Activated naive CD8-positive, alpha-beta T cell (primary cell): ENCODE results near the gene VPS52.
A peak's percentile ranks its signal among the peaks of the same experiment; 100 is the strongest.

Experiments
- H3K27ac Mint-ChIP-seq: one replicate; pipeline ENCODE4 v1.8.0; 2021; ENCODE audit warnings: mixed read lengths
- H3K27me3 Mint-ChIP-seq: one replicate; pipeline ENCODE4 v1.8.0; 2021; ENCODE audit warnings: mixed read lengths
- H3K36me3 Mint-ChIP-seq: one replicate; pipeline ENCODE4 v1.8.0; 2021; ENCODE audit warnings: mixed read lengths
- H3K4me1 Mint-ChIP-seq: one replicate; pipeline ENCODE4 v1.8.0; 2021; ENCODE audit warnings: low read depth, mixed read lengths
- H3K4me3 Mint-ChIP-seq: one replicate; pipeline ENCODE4 v1.8.0; 2021; ENCODE audit warnings: mild to moderate bottlenecking, mixed read lengths
- H3K9me3 Mint-ChIP-seq: one replicate; pipeline ENCODE4 v1.8.0; 2021; ENCODE audit warnings: low read depth, mixed read lengths

VPS52 gene, protein sequence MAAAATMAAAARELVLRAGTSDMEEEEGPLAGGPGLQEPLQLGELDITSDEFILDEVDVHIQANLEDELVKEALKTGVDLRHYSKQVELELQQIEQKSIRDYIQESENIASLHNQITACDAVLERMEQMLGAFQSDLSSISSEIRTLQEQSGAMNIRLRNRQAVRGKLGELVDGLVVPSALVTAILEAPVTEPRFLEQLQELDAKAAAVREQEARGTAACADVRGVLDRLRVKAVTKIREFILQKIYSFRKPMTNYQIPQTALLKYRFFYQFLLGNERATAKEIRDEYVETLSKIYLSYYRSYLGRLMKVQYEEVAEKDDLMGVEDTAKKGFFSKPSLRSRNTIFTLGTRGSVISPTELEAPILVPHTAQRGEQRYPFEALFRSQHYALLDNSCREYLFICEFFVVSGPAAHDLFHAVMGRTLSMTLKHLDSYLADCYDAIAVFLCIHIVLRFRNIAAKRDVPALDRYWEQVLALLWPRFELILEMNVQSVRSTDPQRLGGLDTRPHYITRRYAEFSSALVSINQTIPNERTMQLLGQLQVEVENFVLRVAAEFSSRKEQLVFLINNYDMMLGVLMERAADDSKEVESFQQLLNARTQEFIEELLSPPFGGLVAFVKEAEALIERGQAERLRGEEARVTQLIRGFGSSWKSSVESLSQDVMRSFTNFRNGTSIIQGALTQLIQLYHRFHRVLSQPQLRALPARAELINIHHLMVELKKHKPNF

DNA sequence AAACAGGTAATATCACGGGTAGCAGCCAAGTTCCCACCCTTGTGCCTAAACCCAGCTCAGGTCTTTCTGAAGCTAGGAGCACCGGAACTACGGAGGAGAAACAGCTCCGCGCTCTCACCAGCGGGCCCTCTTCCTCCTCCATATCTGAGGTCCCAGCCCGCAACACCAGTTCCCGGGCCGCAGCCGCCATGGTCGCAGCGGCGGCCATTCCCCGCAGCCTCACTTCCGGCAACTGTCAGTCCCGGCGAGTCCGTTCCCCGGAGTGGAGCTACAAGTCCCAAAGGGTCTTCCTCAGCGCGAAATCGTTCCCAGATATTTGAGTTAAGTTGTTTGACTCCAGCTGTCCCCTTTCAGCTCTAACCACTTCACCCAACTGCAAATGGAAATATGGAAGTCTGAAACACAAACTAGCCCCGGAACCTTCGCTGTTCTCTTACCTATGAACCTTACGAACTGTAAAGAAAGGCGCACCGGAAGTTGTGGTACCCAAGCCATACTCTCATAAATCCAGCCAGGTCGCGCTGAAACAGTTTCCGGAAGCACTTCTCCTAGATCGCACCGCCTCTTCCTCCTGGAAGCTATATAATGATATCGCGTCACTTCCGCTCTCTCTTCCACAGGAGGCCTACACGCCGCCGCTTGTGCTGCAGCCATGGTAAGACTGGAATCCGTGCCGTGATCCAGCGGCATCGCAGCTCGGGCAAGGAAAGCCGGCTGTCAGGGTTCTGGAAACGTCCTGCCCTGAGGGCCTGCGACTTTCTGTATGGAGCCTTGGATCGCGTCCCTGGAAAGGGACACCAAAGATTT is at the start of gene VPS52, which contains the start of gene RPS18:
Gene VPS52, minus strand, starts transcription at position 409 of the 807 bp plus-strand sequence. Its CDS starts 201 bp downstream, at position 208.
Gene RPS18, plus strand, starts transcription at position 608 of the 807 bp plus-strand sequence. Its CDS starts 45 bp downstream, at position 653.
- no peaks in the 10 kb centered on the region for H3K9me3 Mint-ChIP-seq
- peaks cover 41% of the 10 kb centered on the region for H3K4me1 Mint-ChIP-seq
- H3K27me3 Mint-ChIP-seq = no peaks in the 10 kb centered on the region
- H3K27ac Mint-ChIP-seq = peak within 1 kb of the TSS; percentile 99
- peaks cover 23% of the 10 kb centered on the region for H3K36me3 Mint-ChIP-seq
- H3K4me3 Mint-ChIP-seq = peak within 1 kb of the TSS; percentile 96

DNA sequence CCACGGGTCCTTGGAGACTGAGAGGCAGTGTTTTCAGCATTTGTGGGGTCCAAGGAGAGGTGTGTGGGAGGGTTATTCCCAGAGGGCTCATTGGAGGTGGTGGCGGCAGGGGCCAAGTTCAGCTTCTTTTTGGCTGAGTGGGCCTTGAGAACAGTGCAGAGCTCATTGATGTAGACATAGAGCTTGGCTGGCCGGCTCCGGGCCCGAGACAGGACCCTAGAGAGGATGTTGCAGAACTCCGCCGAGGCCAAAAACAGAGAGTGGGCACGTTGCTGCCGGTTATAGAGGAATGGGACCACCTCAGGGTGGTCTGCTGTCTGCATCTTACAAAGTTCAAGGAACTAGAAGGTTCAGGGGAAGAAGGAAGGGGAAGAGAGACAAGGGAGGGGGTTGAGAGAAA is 49.6 kb upstream of the VPS52 start:
- Mint-ChIP-seq H3K36me3 (peaks cover 6% of the 10 kb centered on the region), H3K9me3 (no peaks in the 10 kb centered on the region), H3K27ac (peak overlapping the region; percentile 75), H3K27me3 (no peaks in the 10 kb centered on the region), H3K4me1 (peaks cover 61% of the 10 kb centered on the region), H3K4me3 (peak overlapping the region; percentile 93)

DNA sequence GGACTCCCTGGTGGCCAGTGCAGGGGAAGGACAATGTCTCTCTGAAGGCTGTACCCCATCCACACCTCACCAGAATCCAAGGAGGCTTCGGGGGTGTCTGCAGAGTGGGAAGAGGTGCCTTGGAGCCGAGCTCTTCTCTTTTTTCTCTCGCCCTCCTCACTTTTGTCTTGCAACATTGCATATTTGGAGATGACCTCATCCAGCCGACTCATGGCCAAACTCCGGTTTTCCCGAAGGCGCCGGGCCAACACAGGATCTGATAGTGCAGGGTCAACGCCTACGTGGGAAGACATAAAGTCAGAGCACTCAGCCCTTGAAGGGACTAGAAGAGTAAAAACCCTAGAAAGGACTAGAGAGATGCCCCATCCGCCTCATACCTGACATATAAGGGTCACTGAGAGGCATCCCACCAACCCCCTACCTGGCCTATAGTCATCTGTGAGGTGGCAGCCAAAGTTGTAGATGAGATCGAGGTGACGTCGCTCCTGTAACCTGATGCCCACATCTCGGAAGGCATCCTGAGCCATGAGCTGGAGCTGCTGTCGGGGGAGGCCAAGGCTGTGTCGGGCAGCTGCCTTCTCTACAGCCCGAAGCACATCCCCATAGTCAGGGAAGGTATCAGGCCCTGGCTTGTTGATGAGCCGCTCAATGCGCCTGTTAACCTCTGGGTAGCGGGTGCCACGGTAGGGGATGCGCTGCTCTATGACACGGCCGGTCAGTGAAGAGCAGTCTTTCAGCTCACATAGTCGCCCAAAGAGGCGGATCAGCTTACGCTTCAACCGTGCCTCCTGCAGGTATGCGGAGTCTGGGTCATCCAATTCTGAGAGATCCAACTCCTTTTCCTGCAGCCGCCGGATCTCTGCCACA is 48.9 kb upstream of the VPS52 start:
- Mint-ChIP-seq H3K36me3 (peaks cover 6% of the 10 kb centered on the region), H3K27me3 (no peaks in the 10 kb centered on the region), H3K27ac (peak overlapping the region; percentile 75), H3K4me1 (peaks cover 65% of the 10 kb centered on the region), H3K9me3 (no peaks in the 10 kb centered on the region), H3K4me3 (peak overlapping the region; percentile 93)

DNA sequence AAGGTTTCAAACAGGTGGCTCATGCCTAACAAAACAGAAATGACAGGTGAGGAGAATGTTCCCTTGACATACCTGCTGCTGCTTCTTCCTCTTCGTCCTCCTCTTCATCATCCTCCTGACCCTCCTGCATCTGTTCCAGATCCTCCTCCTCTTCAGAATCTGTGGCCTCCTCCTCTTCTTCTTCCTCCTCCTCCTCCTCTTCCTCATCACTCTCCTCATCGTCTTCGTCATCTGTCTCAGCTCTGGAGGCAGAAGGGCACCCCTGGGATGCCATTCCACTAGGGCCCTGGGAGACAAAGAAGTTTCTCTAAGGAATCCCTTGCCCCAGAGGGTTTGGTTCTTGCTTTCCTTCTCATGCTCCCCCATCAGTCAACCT is 48.3 kb upstream of the VPS52 start:
- peaks cover 70% of the 10 kb centered on the region for H3K4me1 Mint-ChIP-seq

DNA sequence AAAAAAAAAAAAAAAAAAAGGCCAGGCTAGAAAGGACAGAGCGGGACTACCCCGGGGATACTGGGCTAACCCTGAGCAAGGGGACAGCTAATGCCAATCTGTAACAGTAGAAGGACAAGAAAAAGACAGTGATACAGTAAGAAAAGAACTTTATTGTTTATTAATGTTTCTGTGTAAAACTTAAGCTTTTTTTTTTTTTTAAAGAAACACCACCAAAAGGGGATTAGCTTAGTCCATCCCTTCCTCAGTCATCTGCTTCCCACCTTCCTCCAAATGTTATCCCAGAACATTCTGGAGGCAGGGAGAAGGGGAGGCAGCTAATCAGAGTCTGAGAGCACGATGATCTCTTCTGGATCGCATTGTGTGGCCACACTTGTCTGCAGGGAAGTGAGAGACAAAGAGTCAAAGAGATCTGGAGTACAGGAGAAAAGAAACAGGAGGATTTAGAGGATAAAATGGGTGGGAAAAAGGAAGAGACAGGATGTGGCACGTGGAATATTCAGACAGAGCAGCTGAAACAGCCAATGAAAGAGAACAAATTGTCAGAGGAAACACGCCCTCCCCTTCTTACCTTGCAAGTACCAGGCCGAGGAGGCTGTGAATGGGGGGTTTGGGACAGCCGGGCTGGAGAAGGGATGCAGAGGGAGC is 46.9 kb upstream of the VPS52 start:
- Mint-ChIP-seq H3K27me3 (no peaks in the 10 kb centered on the region), H3K27ac (peak overlapping the region; percentile 95), H3K4me1 (peaks cover 70% of the 10 kb centered on the region), H3K4me3 (peak overlapping the region; percentile 93), H3K36me3 (peaks cover 6% of the 10 kb centered on the region), H3K9me3 (no peaks in the 10 kb centered on the region)

More for the DNA sequence above, 48.3 kb upstream of the VPS52 start:
- Mint-ChIP-seq H3K9me3 (no peaks in the 10 kb centered on the region), H3K4me3 (peak overlapping the region; percentile 93), H3K27ac (peak overlapping the region; percentile 68), H3K27me3 (no peaks in the 10 kb centered on the region), H3K36me3 (peaks cover 6% of the 10 kb centered on the region)

DNA sequence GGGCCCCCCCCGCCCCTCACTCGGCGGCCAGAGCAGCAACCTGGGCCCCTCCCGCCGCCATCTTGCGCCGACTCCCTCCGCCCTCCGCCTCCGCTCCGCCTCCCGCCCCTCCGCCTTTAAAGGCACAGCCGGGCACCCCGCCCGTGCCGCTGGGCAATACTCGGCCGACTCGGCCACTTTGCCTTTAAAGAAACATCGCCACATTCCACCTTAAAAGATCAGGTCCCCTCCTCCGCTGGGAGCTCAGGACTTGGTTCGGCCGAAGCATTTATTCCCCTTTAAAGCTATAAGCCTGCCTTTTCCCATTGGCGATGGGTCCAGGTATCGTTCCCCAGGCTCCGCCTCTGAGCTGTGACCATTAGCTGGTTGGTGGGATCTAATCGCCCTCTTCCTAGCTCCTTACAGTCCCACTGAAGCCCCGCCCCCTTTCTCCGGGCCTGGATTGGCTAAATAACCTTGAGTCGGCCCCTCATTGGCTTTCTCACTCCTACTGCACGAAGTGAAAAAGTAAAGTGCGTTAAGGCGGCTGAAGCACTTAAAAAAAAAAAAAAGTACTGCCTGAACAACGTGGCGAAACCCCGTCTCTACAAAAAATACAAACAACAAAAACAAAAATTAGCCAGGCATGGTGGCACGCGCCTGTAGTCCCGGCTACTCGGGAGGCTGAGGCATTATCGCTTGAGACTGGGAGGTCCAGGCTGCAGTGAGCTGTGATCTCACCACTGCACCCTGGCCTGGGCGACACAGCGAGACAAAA is 46.2 kb upstream of the VPS52 start, which contains the start of gene ZBTB22:
Gene ZBTB22, minus strand, starts transcription at position 76 of the 757 bp plus-strand sequence. CDS start 828 bp downstream, outside the sequence.
- Mint-ChIP-seq H3K4me1 (peaks cover 68% of the 10 kb centered on the region), H3K36me3 (peaks cover 6% of the 10 kb centered on the region), H3K27me3 (no peaks in the 10 kb centered on the region), H3K4me3 (peak within 1 kb of the TSS; percentile 93), H3K27ac (peak within 1 kb of the TSS; percentile 95), H3K9me3 (no peaks in the 10 kb centered on the region)

DNA sequence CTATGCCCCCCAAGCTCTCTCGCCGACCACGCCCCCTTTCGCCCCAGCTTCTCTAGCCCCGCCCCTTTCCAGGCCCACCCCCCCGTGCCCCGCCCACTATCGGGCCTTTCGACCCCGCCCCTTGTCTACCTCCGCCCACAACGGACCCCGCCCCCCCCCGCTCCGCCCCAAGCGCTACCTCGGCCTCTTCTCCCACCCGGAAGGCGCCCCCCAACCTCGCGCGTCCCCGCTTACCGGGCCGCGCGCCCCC is 45.7 kb upstream of the VPS52 start:
- Mint-ChIP-seq H3K4me3 (peak overlapping the region; percentile 80), H3K9me3 (no peaks in the 10 kb centered on the region), H3K27me3 (no peaks in the 10 kb centered on the region), H3K4me1 (peaks cover 68% of the 10 kb centered on the region), H3K27ac (peak overlapping the region; percentile 28), H3K36me3 (peaks cover 6% of the 10 kb centered on the region)

DNA sequence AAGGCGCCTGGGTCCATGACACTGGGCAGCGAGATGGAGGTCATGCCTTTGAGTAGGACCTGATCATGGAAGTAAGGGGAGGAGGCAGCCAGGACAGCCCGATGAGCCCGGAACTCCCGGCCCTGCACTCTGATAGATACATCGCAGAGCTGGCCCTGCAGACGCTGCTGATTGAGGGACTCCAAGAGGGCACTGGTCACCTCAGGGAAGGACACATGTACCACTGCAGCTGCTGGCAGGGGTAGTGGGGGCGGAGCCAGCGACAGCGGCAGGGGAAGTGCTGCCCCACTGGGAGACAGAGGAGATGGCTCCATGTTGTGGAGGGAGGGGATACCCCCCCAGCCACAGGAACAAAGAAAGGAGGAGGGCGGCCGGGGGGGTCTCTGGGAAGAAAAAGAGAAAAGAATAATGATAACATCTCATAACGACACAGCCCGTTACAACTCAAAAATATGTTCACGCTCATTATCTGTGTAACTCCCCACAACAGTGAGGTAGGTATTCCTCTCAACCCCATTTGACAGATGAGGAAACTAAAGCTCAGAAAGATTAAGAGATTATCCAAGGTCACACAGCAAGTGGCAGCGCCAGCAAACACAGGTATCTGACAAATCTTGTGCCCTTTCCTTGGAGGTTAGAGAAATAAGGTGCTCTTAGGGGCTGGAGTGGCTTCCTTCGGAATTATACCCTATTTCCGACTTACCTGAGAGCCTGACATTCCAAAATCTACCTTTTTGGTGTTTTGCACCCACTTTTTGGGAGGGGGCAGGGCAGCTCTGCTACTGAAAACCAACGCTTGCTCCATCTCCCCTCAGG is 45.1 kb upstream of the VPS52 start:
- Mint-ChIP-seq H3K4me3 (peak overlapping the region; percentile 80), H3K27me3 (no peaks in the 10 kb centered on the region), H3K27ac (peak overlapping the region; percentile 50), H3K4me1 (peaks cover 68% of the 10 kb centered on the region), H3K9me3 (no peaks in the 10 kb centered on the region), H3K36me3 (peaks cover 3% of the 10 kb centered on the region)

DNA sequence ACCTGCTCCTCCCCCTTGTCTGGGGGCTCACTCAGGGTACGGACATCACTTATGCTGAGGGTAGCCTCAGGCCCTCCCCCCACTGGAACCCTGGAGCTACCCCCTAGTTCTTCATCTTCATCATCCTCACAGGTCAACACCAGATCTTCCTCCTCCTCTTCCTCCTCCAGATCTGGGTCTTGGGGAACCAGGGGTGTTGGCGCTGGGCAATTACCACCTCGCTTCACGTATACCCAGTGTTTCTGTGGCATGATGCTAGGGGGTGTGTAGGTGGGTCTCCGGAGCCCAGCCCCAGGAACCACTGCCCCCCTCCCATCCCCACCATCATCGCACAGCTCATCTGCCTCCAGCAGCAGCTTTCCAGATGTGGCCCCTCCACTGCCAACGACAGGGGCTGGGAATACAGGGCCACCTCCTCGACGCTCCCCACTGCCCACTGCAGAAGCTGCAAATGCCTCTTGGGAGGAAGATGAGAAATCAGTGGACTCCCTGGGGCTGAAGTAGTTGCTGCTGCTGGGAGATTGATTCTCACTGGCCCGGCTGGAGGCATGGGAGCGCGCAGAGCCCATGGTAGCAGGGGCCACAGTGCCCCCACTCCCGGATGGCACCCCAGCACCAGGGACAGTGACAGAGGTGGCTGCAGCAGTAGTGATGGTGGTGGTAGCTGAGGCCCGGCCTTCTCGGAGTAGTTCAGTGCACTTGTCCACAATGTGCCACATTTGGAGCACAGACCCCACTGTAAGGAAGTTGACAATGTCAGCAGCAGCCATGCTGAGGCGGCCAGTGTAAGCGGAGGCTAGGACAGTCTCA is 44.3 kb upstream of the VPS52 start:
- H3K4me3 Mint-ChIP-seq = peak overlapping the region; percentile 97

DNA sequence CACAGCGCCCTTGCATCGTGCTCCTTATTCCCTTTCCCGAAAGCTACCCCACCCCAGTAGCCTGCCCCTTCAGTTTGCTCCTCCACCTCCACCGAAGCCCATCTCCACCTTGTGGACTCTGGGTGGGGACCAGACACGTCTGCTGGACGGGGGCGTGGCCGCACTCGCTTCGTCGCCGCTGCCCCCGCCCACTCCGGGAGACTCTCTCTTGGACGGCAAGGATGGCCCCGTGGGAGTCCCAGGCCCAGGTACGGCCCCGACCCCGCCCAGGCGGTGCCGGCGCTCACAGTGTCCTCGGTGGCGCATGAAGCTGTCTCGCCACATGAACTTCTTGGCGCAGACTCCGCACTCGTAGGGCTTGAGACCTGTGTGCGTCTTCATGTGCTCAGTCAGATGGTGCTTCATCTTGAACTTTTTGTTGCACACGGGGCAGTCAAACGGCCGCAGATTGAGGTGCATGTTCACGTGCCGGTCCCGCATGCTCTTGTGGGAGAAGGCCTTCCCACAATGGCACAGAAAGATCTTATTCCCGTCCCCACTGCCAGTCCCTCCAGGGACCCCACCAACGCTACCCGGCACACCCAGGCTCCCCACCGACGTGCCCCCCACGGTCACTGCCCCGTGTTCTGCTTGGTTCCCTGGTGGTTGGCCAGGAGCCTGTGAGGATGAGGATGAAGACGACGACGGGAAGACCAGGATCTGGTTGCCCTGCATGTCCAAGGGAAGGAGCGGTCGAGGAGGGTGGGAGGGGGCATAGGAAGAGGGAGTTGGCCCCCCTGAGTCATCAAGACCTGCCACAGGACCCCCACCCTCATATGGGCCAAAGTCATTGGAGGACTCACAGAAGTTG is 43.5 kb upstream of the VPS52 start:
- Mint-ChIP-seq H3K36me3 (peaks cover 3% of the 10 kb centered on the region), H3K9me3 (no peaks in the 10 kb centered on the region), H3K4me3 (peak overlapping the region; percentile 97), H3K27ac (peak overlapping the region; percentile 97), H3K4me1 (peaks cover 64% of the 10 kb centered on the region), H3K27me3 (no peaks in the 10 kb centered on the region)

More for the DNA sequence above, 44.3 kb upstream of the VPS52 start:
- Mint-ChIP-seq H3K4me1 (peaks cover 67% of the 10 kb centered on the region), H3K27me3 (no peaks in the 10 kb centered on the region), H3K36me3 (peaks cover 3% of the 10 kb centered on the region), H3K27ac (peak overlapping the region; percentile 46), H3K9me3 (no peaks in the 10 kb centered on the region)

DNA sequence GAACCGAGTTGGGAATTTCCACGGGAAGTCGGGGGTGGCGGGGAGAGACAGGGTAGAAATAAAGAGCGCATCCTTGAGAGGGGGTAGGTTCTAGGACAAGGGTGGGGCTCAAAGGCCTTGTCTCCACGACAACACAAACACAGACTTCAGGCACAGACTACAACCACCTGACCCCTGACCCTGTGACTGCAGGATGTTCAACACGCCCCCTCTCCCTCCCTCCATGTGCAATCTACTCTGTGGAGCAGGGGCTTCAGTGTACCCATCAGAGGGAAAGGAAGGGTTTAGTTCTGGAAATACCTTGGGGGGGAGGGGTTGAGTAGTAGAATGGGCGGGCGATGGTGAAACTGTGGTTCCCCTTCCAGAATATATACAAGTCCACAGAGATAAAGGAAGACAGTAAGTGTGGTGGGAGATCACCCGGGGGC is 42.9 kb upstream of the VPS52 start:
- Mint-ChIP-seq H3K4me1 (peaks cover 60% of the 10 kb centered on the region), H3K27me3 (no peaks in the 10 kb centered on the region), H3K36me3 (peaks cover 3% of the 10 kb centered on the region), H3K27ac (peak overlapping the region; percentile 97), H3K9me3 (no peaks in the 10 kb centered on the region), H3K4me3 (peak overlapping the region; percentile 97)
